HUES64 (cell line): ENCODE results near the gene PSMD5.

Source experiments
- H3K27ac ChIP-seq: 2 replicates; pipeline ENCODE4 v1.7.0; 2013; ENCODE audit warnings: low read depth, low read length, inconsistent platforms
- H3K27me3 ChIP-seq: 2 replicates; pipeline ENCODE4 v1.6.1; 2013; ENCODE audit warnings: mild to moderate bottlenecking, low read length; ENCODE audit not compliant: insufficient read depth
- H3K36me3 ChIP-seq: 2 replicates; pipeline ENCODE4 v1.6.1; 2013; ENCODE audit warnings: mild to moderate bottlenecking, low read length; ENCODE audit not compliant: insufficient read depth
- H3K4me1 ChIP-seq: 2 replicates; pipeline ENCODE4 v1.6.1; 2013; ENCODE audit warnings: mild to moderate bottlenecking, low read length, moderate library complexity; ENCODE audit not compliant: insufficient read depth
- H3K4me3 ChIP-seq: 2 replicates; pipeline ENCODE4 v1.5.1; 2013; ENCODE audit warnings: mild to moderate bottlenecking, low read length, moderate library complexity
- H3K9ac ChIP-seq: 2 replicates; pipeline ENCODE4 v1.6.1; 2013; ENCODE audit warnings: mild to moderate bottlenecking, low read depth, low read length
- H3K9me3 ChIP-seq: 2 replicates; pipeline ENCODE4 v1.6.1; 2013; ENCODE audit warnings: low read depth, low read length; ENCODE audit not compliant: insufficient read depth
- WGBS: fragments of 150-250, 120-280 bp; methylation state at CpG from one replicate; pipeline ENCODE4 v1.1.7; 2013; ENCODE audit warnings: missing lambda C conversion rate; 5-methylcytosine and 5-hydroxymethylcytosine counted together

Gene PSMD5

GRCh38 chr9:120853198-120853597 is 10.5 kb upstream of the PSMD5 start:
- H3K27ac ChIP-seq: peak overlapping the region; percentile 88; the same call in 1 of the 2 replicates
- WGBS: 97% methylated on average over 4 of the region's 6 CpGs
- peaks cover 17% of the 10 kb centered on the region for H3K36me3 ChIP-seq
- peaks cover 20% of the 10 kb centered on the region for H3K4me1 ChIP-seq
- no peaks in the 10 kb centered on the region for H3K27me3 ChIP-seq
- H3K4me3 ChIP-seq: no peak overlapping the region
- no peak overlapping the region for H3K9ac ChIP-seq
- H3K9me3 ChIP-seq: no peaks in the 10 kb centered on the region

- Histone ChIP-seq H3K9me3 (no peaks in the 10 kb centered on the region), H3K4me3 (0 out of 2 replicates have a peak overlapping the region, but pooled peaks have one; percentile 3), H3K27me3 (no peaks in the 10 kb centered on the region), H3K9ac (peak overlapping the region; percentile 64), H3K27ac (peak overlapping the region; percentile 88), H3K36me3 (peaks cover 10% of the 10 kb centered on the region), H3K4me1 (peaks cover 20% of the 10 kb centered on the region)
- WGBS: 61% methylated on average over 4 of the region's 5 CpGs
These were observed 9.7 kb upstream of the PSMD5 start for GRCh38 chr9:120852240-120853010.

- Histone ChIP-seq H3K27ac (peak overlapping the region; percentile 88), H3K4me1 (peaks cover 28% of the 10 kb centered on the region), H3K4me3 (no peak overlapping the region), H3K9me3 (no peaks in the 10 kb centered on the region), H3K36me3 (peaks cover 6% of the 10 kb centered on the region; the same call in 1 of the 2 replicates), H3K9ac (peak overlapping the region; percentile 64; the same call in 1 of the 2 replicates), H3K27me3 (no peaks in the 10 kb centered on the region)
- 92% methylated on average over 1 of the region's 1 CpG for WGBS
These were observed 8.7 kb upstream of the PSMD5 start for GRCh38 chr9:120851449-120851848.

- Histone ChIP-seq H3K27me3 (no peaks in the 10 kb centered on the region), H3K9ac (no peak overlapping the region), H3K36me3 (peaks cover 10% of the 10 kb centered on the region; the same call in 1 of the 2 replicates), H3K27ac (no peak overlapping the region), H3K9me3 (no peaks in the 10 kb centered on the region), H3K4me1 (peaks cover 29% of the 10 kb centered on the region), H3K4me3 (no peak overlapping the region)
- WGBS: 98% methylated on average over 2 of the region's 3 CpGs
These were observed 7.6 kb upstream of the PSMD5 start for GRCh38 chr9:120850315-120850714.

- Histone ChIP-seq H3K9ac (0 out of 2 replicates have a peak overlapping the region, but pooled peaks have one; percentile 12), H3K9me3 (no peaks in the 10 kb centered on the region), H3K4me1 (peaks cover 18% of the 10 kb centered on the region), H3K27ac (no peak overlapping the region), H3K36me3 (peaks cover 8% of the 10 kb centered on the region; the same call in 1 of the 2 replicates), H3K27me3 (no peaks in the 10 kb centered on the region), H3K4me3 (no peak overlapping the region)
- WGBS: 75% methylated on average over 1 of the region's 1 CpG
These were observed 4.2 kb upstream of the PSMD5 start for GRCh38 chr9:120846906-120847305.

GRCh38 chr9:120846251-120846889 is 3.6 kb upstream of the PSMD5 start:
- no peak overlapping the region for H3K4me3 ChIP-seq
- H3K9ac ChIP-seq: 0 out of 2 replicates have a peak overlapping the region, but pooled peaks have one; percentile 52
- H3K36me3 ChIP-seq: peaks cover 8% of the 10 kb centered on the region; the same call in 1 of the 2 replicates
- no peak overlapping the region for H3K27ac ChIP-seq
- H3K4me1 ChIP-seq: peaks cover 18% of the 10 kb centered on the region
- H3K9me3 ChIP-seq: no peaks in the 10 kb centered on the region
- no peaks in the 10 kb centered on the region for H3K27me3 ChIP-seq
- WGBS: 80% methylated on average over 1 of the region's 3 CpGs

- H3K27ac ChIP-seq: no peak overlapping the region
- H3K27me3 ChIP-seq: no peaks in the 10 kb centered on the region
- H3K4me3 ChIP-seq: no peak overlapping the region
- peaks cover 16% of the 10 kb centered on the region for H3K4me1 ChIP-seq
- H3K9ac ChIP-seq: no peak overlapping the region
- H3K36me3 ChIP-seq: peaks cover 11% of the 10 kb centered on the region; the same call in 1 of the 2 replicates
- no peaks in the 10 kb centered on the region for H3K9me3 ChIP-seq
These were observed 2.5 kb upstream of the PSMD5 start for GRCh38 chr9:120845255-120845654.

GRCh38 chr9:120841930-120842684 is 615 bp downstream of the PSMD5 start:
- Histone ChIP-seq H3K9ac (peak overlapping the region; percentile 98), H3K27me3 (no peaks in the 10 kb centered on the region), H3K27ac (peak overlapping the region; percentile 90), H3K36me3 (peaks cover 16% of the 10 kb centered on the region), H3K9me3 (no peaks in the 10 kb centered on the region), H3K4me3 (peak overlapping the region; percentile 85), H3K4me1 (peaks cover 15% of the 10 kb centered on the region)
- 20% methylated on average over 18 of the region's 18 CpGs for WGBS

- no peaks in the 10 kb centered on the region for H3K27me3 ChIP-seq
- H3K9ac ChIP-seq: no peak overlapping the region
- 75% methylated on average over 2 of the region's 2 CpGs for WGBS
- no peaks in the 10 kb centered on the region for H3K9me3 ChIP-seq
- no peak overlapping the region for H3K4me3 ChIP-seq
- H3K4me1 ChIP-seq: peaks cover 7% of the 10 kb centered on the region; the same call in 1 of the 2 replicates
- H3K36me3 ChIP-seq: peaks cover 27% of the 10 kb centered on the region
- no peak overlapping the region for H3K27ac ChIP-seq
These were observed 3.6 kb downstream of the PSMD5 start for GRCh38 chr9:120839146-120839545.

GRCh38 chr9:120837921-120838320 is 4.8 kb downstream of the PSMD5 start:
- no peak overlapping the region for H3K4me3 ChIP-seq
- no peak overlapping the region for H3K9ac ChIP-seq
- 95% methylated on average over 3 of the region's 3 CpGs for WGBS
- peaks cover 7% of the 10 kb centered on the region; the same call in 1 of the 2 replicates for H3K4me1 ChIP-seq
- peaks cover 32% of the 10 kb centered on the region for H3K36me3 ChIP-seq
- H3K9me3 ChIP-seq: no peaks in the 10 kb centered on the region
- H3K27me3 ChIP-seq: no peaks in the 10 kb centered on the region
- no peak overlapping the region for H3K27ac ChIP-seq

GRCh38 chr9:120833325-120833724 is 9.4 kb downstream of the PSMD5 start:
- 95% methylated on average over 6 of the region's 7 CpGs for WGBS
- Histone ChIP-seq H3K27me3 (no peaks in the 10 kb centered on the region), H3K36me3 (peaks cover 67% of the 10 kb centered on the region), H3K9me3 (no peaks in the 10 kb centered on the region), H3K4me1 (no peaks in the 10 kb centered on the region), H3K9ac (peak overlapping the region; percentile 21; the same call in 1 of the 2 replicates), H3K4me3 (no peak overlapping the region), H3K27ac (no peak overlapping the region)
